Measurements from ENCODE around the gene RGS1. TPM values are rescaled to one million over a fixed set of nuclear protein-coding genes. Genes with fewer than 3 reads are reported as not detected.

The RGS1 gene
- total RNA-seq, 1 experiment from 2014 or later, result not detected

DNA sequence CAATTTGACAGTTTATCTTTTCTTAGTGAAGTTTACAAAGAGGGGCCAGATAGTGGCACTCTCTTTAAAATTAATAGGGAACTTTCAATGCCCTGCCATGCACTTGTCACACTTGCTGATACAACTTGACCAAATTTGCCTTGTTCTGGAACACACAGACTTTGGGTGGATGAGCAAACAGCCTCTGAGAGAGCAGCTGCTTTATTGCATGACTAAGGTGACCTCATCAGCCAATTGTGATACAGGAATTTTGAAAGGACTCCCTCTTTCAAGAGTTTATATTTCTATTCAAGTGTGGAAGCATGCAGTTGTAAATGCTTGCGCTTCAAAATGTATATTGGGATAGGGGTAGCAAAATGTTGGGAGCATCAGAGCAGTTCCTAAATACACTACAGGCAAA, 2.1 kb upstream of the RGS1 start:
- no peak overlapping the region for H3K4me3 ChIP-seq (ENCODE audit: low read depth in 2 of 2, low read length in 2 of 2)
- ChIA-PET POLR2A (no interaction called here), CTCF (no interaction called here)
- H3K27ac ChIP-seq (ENCODE audit: low read length), result no peak overlapping the region
- no peaks in the 10 kb centered on the region for H3K27me3 ChIP-seq (ENCODE audit: control insufficient read depth, insufficient read depth, low read length)
- no TSS peak for BruUV-seq (replicated peaks)
- intact Hi-C loops (cut with micrococcal nuclease; ENCODE audit: unreplicated experiment), result no loop called here
- no peaks in the 10 kb centered on the region for H3K36me3 ChIP-seq (ENCODE audit: control insufficient read depth, insufficient read depth, low read length)
- DNase-seq (ENCODE audit: low read depth, low spot score), result no peak
- H3K9me3 ChIP-seq (ENCODE audit: control insufficient read depth, insufficient read depth, low read depth, low read length), result no peaks in the 10 kb centered on the region
- no peak for ATAC-seq
- TF ChIP-seq SIN3A (IDR thresholded peaks at IDR 0.05; ENCODE audit: borderline replicate concordance, insufficient read depth, low read depth, low read length) (no peak), TCF7L2 (IDR thresholded peaks at IDR 0.05; ENCODE audit: low read depth, low read length) (no peak), POLR2AphosphoS5 (IDR thresholded peaks at IDR 0.05; ENCODE audit: low read depth, low read length) (no peak)
- TF ChIP-seq, protein P1, sequence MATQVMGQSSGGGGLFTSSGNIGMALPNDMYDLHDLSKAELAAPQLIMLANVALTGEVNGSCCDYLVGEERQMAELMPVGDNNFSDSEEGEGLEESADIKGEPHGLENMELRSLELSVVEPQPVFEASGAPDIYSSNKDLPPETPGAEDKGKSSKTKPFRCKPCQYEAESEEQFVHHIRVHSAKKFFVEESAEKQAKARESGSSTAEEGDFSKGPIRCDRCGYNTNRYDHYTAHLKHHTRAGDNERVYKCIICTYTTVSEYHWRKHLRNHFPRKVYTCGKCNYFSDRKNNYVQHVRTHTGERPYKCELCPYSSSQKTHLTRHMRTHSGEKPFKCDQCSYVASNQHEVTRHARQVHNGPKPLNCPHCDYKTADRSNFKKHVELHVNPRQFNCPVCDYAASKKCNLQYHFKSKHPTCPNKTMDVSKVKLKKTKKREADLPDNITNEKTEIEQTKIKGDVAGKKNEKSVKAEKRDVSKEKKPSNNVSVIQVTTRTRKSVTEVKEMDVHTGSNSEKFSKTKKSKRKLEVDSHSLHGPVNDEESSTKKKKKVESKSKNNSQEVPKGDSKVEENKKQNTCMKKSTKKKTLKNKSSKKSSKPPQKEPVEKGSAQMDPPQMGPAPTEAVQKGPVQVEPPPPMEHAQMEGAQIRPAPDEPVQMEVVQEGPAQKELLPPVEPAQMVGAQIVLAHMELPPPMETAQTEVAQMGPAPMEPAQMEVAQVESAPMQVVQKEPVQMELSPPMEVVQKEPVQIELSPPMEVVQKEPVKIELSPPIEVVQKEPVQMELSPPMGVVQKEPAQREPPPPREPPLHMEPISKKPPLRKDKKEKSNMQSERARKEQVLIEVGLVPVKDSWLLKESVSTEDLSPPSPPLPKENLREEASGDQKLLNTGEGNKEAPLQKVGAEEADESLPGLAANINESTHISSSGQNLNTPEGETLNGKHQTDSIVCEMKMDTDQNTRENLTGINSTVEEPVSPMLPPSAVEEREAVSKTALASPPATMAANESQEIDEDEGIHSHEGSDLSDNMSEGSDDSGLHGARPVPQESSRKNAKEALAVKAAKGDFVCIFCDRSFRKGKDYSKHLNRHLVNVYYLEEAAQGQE (IDR thresholded peaks at IDR 0.05; ENCODE audit: insufficient read depth in 1 of 2, low read depth in 2 of 2, low read length in 1 of 2), result no peak
- TF ChIP-seq, protein P2, sequence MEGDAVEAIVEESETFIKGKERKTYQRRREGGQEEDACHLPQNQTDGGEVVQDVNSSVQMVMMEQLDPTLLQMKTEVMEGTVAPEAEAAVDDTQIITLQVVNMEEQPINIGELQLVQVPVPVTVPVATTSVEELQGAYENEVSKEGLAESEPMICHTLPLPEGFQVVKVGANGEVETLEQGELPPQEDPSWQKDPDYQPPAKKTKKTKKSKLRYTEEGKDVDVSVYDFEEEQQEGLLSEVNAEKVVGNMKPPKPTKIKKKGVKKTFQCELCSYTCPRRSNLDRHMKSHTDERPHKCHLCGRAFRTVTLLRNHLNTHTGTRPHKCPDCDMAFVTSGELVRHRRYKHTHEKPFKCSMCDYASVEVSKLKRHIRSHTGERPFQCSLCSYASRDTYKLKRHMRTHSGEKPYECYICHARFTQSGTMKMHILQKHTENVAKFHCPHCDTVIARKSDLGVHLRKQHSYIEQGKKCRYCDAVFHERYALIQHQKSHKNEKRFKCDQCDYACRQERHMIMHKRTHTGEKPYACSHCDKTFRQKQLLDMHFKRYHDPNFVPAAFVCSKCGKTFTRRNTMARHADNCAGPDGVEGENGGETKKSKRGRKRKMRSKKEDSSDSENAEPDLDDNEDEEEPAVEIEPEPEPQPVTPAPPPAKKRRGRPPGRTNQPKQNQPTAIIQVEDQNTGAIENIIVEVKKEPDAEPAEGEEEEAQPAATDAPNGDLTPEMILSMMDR (IDR thresholded peaks at IDR 0.05), result no peak
- no peaks in the 10 kb centered on the region for H3K4me1 ChIP-seq (ENCODE audit: control insufficient read depth, insufficient read depth, low read length)
- in situ Hi-C loops (cut with HindIII; ENCODE audit: low pct_unique_long_range_greater_than_20kb, low sequenced_read_pairs), result no loop called here

DNA sequence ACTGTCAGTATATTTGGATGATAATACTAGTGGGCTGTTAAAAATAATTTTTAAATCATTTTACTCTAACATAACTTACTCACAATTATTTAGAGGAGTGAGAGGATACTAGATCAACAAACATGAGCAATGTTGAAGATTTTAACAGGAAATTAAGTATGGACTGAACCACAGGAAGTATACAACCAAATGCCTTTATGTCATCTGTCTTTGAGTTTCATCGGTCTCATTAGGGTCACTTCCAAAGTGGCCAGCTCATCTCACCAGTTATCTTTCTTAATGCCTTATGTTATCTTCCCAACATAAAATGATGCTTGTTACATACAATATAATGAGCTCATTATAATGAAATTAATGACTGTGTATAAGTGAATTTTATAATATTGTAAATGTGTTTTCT, 1.5 kb upstream of the RGS1 start:
- no peak overlapping the region for H3K27ac ChIP-seq (ENCODE audit: low read length)
- POLR2A ChIA-PET, result no interaction called here
- no peak for ATAC-seq
- TF ChIP-seq, protein P1 (IDR thresholded peaks at IDR 0.05; ENCODE audit: insufficient read depth in 1 of 2, low read depth in 2 of 2, low read length in 1 of 2), result no peak
- TF ChIP-seq POLR2AphosphoS5 (IDR thresholded peaks at IDR 0.05; ENCODE audit: low read depth, low read length) (no peak), TCF7L2 (IDR thresholded peaks at IDR 0.05; ENCODE audit: low read depth, low read length) (no peak), SIN3A (IDR thresholded peaks at IDR 0.05; ENCODE audit: borderline replicate concordance, insufficient read depth, low read depth, low read length) (no peak)
- TF ChIP-seq, protein P2 (IDR thresholded peaks at IDR 0.05), result no peak
- CTCF ChIA-PET, result no interaction called here
- H3K4me3 ChIP-seq (ENCODE audit: low read depth in 2 of 2, low read length in 2 of 2), result no peak overlapping the region
- in situ Hi-C loops (cut with HindIII; ENCODE audit: low pct_unique_long_range_greater_than_20kb, low sequenced_read_pairs) (no loop called here), intact Hi-C loops (cut with micrococcal nuclease; ENCODE audit: unreplicated experiment) (no loop called here)
- no peaks in the 10 kb centered on the region for H3K36me3 ChIP-seq (ENCODE audit: control insufficient read depth, insufficient read depth, low read length)
- no peaks in the 10 kb centered on the region for H3K4me1 ChIP-seq (ENCODE audit: control insufficient read depth, insufficient read depth, low read length)
- BruUV-seq (replicated peaks), result no TSS peak
- H3K27me3 ChIP-seq (ENCODE audit: control insufficient read depth, insufficient read depth, low read length), result no peaks in the 10 kb centered on the region
- H3K9me3 ChIP-seq (ENCODE audit: control insufficient read depth, insufficient read depth, low read depth, low read length), result no peaks in the 10 kb centered on the region
- no peak for DNase-seq (ENCODE audit: low read depth, low spot score)

Measured in Panc1 (cell line).